ENCODE data around the gene ECHDC3. TPM values are rescaled to one million over a fixed set of nuclear protein-coding genes. Genes with fewer than 3 reads are reported as not detected.

Gene ECHDC3
- total RNA-seq, 1 donor from 2014 or later: 4.0 TPM

DNA sequence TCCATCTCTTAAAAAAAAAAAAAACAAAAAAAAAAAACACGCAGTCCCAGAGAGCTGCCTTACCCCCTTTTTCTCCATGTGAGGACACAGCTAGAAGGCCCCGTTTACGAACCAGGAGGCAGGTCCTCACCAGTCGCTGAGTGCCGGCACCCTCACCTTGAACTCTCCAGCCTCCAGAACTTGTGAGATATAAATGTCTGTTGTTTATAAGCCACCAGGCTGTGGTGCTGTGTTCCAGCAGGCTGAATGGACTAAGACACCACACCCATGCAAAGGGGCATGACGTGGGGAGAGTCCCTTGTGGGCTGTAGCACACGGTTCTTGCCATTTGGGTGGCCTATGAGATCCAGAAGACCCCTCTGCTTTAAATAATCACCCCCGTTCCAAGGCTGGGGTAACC is 17.2 kb downstream of the ECHDC3 start:
- Mint-ChIP-seq H3K27me3 (no peaks in the 10 kb centered on the region), H3K27ac (no peak overlapping the region), H3K9me3 (no peaks in the 10 kb centered on the region), H3K36me3 (no peaks in the 10 kb centered on the region), H3K4me1 (ENCODE audit: unreplicated experiment) (peaks cover 22% of the 10 kb centered on the region), H3K4me3 (no peak overlapping the region)
- no peak for DNase-seq (ENCODE audit: extremely low spot score, unreplicated experiment)
- no peak for TF ChIP-seq CTCF (conservative IDR thresholded peaks at IDR 0.05)

DNA sequence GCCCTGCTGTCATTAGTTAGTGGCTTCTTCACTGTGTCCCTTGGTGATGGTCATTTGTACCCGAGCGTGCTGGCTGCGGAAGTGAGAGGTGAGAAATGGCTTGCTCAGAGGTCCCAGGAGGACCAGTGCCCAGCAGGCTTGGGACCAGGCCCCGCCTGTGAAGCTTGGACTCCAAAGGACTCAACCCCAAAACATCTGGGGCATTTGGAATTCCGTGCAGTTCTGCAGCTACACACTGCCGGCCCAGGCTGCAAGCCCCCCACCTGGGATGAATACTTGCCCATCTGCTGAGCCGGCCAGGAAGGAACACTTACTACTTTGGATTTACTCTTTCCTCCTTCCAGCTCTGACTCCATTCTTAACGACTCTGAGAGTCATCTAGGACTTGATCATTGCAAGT is 18.0 kb downstream of the ECHDC3 start:
- Mint-ChIP-seq H3K27me3 (no peaks in the 10 kb centered on the region), H3K4me1 (ENCODE audit: unreplicated experiment) (peaks cover 16% of the 10 kb centered on the region), H3K9me3 (no peaks in the 10 kb centered on the region), H3K4me3 (no peak overlapping the region), H3K27ac (no peak overlapping the region), H3K36me3 (no peaks in the 10 kb centered on the region)
- DNase-seq (ENCODE audit: extremely low spot score, unreplicated experiment): no peak
- TF ChIP-seq CTCF (conservative IDR thresholded peaks at IDR 0.05): no peak

GRCh38 chr10:11760861-11761260 is 18.7 kb downstream of the ECHDC3 start:
- DNase-seq (ENCODE audit: extremely low spot score, unreplicated experiment): no peak
- H3K36me3 Mint-ChIP-seq: no peaks in the 10 kb centered on the region
- no peaks in the 10 kb centered on the region for H3K9me3 Mint-ChIP-seq
- H3K27ac Mint-ChIP-seq: no peak overlapping the region
- peaks cover 21% of the 10 kb centered on the region for H3K4me1 Mint-ChIP-seq (ENCODE audit: unreplicated experiment)
- TF ChIP-seq CTCF (conservative IDR thresholded peaks at IDR 0.05): no peak
- H3K27me3 Mint-ChIP-seq: no peaks in the 10 kb centered on the region
- no peak overlapping the region for H3K4me3 Mint-ChIP-seq

DNA sequence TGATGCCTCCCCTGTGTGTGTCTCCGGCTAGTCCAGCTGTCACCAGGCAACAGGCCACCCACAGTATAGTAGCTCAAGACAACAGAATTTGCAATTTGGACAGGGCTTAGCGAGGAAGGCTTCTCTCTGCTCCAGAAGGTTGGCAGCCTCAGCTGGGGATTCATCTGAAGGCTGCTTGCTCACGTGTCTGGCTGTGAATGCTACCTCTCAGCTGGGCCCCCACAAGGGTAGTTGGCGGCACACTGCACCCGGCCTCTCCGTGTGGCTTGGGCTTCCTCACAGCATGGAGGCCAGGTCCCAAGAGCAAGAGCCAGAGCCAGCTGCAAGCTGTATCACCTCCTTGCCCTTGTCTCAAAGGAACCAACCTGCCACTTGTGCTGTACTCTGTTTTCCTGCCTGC is 19.2 kb downstream of the ECHDC3 start:
- no peak for TF ChIP-seq CTCF (conservative IDR thresholded peaks at IDR 0.05)
- no peaks in the 10 kb centered on the region for H3K27me3 Mint-ChIP-seq
- H3K27ac Mint-ChIP-seq: no peak overlapping the region
- no peak for DNase-seq (ENCODE audit: extremely low spot score, unreplicated experiment)
- peaks cover 24% of the 10 kb centered on the region for H3K4me1 Mint-ChIP-seq (ENCODE audit: unreplicated experiment)
- H3K9me3 Mint-ChIP-seq: no peaks in the 10 kb centered on the region
- no peaks in the 10 kb centered on the region for H3K36me3 Mint-ChIP-seq
- H3K4me3 Mint-ChIP-seq: no peak overlapping the region

DNA sequence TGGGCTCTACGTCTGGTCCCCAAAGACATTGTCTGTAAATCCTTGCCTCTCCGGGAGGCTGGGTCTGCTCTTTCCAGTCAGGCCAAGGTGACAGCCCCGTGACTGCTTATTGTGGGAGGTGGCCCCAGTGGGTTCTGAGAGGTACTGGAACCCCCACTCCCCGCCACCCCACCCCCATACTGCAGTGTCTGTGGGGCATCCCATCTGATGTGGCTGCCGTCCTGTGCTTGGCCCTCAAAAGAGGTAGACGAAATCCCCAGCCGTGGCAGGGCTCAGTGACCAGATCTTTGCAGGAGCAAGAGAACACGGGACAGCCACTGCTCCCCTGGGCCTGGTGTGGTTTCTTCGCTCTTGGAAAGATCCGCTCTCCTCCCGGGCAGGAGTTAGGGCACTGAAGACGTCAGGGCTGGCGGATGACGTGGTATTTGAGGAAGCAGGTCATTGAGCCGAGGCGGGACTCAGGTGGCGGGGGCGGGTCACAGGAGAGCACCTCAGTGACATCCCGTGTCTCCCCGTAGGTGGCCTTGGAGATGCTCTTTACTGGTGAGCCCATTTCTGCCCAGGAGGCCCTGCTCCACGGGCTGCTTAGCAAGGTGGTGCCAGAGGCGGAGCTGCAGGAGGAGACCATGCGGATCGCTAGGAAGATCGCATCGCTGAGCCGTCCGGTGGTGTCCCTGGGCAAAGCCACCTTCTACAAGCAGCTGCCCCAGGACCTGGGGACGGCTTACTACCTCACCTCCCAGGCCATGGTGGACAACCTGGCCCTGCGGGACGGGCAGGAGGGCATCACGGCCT is 20.7 kb downstream of the ECHDC3 start:
- no peaks in the 10 kb centered on the region for H3K36me3 Mint-ChIP-seq
- H3K4me3 Mint-ChIP-seq: no peak overlapping the region
- no peak overlapping the region for H3K27ac Mint-ChIP-seq
- no peak for DNase-seq (ENCODE audit: extremely low spot score, unreplicated experiment)
- no peak for TF ChIP-seq CTCF (conservative IDR thresholded peaks at IDR 0.05)
- H3K9me3 Mint-ChIP-seq: no peaks in the 10 kb centered on the region
- H3K27me3 Mint-ChIP-seq: no peaks in the 10 kb centered on the region
- H3K4me1 Mint-ChIP-seq (ENCODE audit: unreplicated experiment): peaks cover 18% of the 10 kb centered on the region

All from type B pancreatic cell (in vitro differentiated cells).